GM12878 (cell line): ENCODE data around the gene UFC1. TPM values are rescaled to one million over a fixed set of nuclear protein-coding genes. Genes with fewer than 3 reads are reported as not detected.

Experiments used
- ATF7 ChIP-seq: fragments of 450-650 bp; IDR thresholded peaks from 2 replicates; pipeline ENCODE4 v1.6.1; 2016; ENCODE audit warnings: low read depth, mild to moderate bottlenecking
- EGR1 ChIP-seq, 2 experiments: IDR thresholded peaks; 1 replicate in 1 of 2; 2 replicates in 1 of 2; pipeline ENCODE4 v1.6.1; 2011 to 2012; ENCODE audit warnings: low read depth in 2 of 2, low read length in 2 of 2, borderline replicate concordance in 1 of 2, mild to moderate bottlenecking in 1 of 2, moderate library complexity in 1 of 2
- GABPA ChIP-seq: IDR thresholded peaks from 2 replicates; pipeline ENCODE4 v1.6.1; 2014; ENCODE audit warnings: antibody characterized with exemption, low read depth, mild to moderate bottlenecking, inconsistent platforms
- HDAC2 ChIP-seq: fragments of 200-600 bp; sonication (generic); IDR thresholded peaks from 2 replicates; pipeline ENCODE4 v1.6.1; 2017
- MTA2 ChIP-seq: fragments of 450-650 bp; IDR thresholded peaks from 2 replicates; pipeline ENCODE4 v1.6.1; 2016; ENCODE audit warnings: low read depth, mild to moderate bottlenecking, moderate library complexity
- NFYA ChIP-seq: IDR thresholded peaks from 2 replicates; pipeline ENCODE4 v1.6.1; 2011; ENCODE audit warnings: low read depth, mild to moderate bottlenecking, low read length, improper control_type of control experiment, borderline replicate concordance
- SP1 ChIP-seq: IDR thresholded peaks from one replicate; pipeline ENCODE4 v1.6.1; 2011; ENCODE audit warnings: low read depth, low read length
- ZBTB11 ChIP-seq: fragments of 450-650 bp; formaldehyde crosslinking; IDR thresholded peaks from 2 replicates; pipeline ENCODE4 v1.5.0; 2022; ENCODE audit warnings: mild to moderate bottlenecking, missing genetic modification characterization
- polyA plus RNA-seq, 11 experiments: library from polyadenylated mRNA; depleted of rRNA in 4 of 11; unstranded in 6 of 11; stranded (reverse) in 5 of 11; fragments of >200 nt; fragmentation: Nextera tagmentation in 4 of 11; fragmentation: Illumina TruSeq in 1 of 11; extraction: Ambion mirVana in 4 of 11; extraction: Trizol in 1 of 11; gene quantifications; 1 replicate in 1 of 11; 2 replicates in 10 of 11; pipeline versions ENCODE4 v1.2.1 to v1.2.3, GENCODE V29; 2011 to 2016; ENCODE audit warnings: inconsistent platforms in 2 of 11, missing spikeins in 2 of 11, low read depth in 1 of 11
- total RNA-seq, 4 experiments: library from RNA; depleted of rRNA in 3 of 4; stranded (reverse); fragments of >200 nt in 3 of 4; fragmentation: Illumina TruSeq in 1 of 4; extraction: Trizol in 1 of 4; gene quantifications; 2 replicates each; pipeline versions ENCODE4 v1.2.1 to v1.2.3, GENCODE V29; 2013 to 2021
- TF ChIP-seq, protein P1 (sequence below): fragments of 450-650 bp; IDR thresholded peaks from 2 replicates; pipeline ENCODE4 v1.6.1; 2018; ENCODE audit warnings: mild to moderate bottlenecking, low read depth, moderate library complexity; ENCODE audit not compliant: partially characterized antibody
- TF ChIP-seq, protein P2 (sequence below): IDR thresholded peaks from 2 replicates; pipeline ENCODE4 v1.6.1; 2011; ENCODE audit warnings: low read depth, low read length, improper control_type of control experiment, borderline replicate concordance

Gene UFC1
- total and polyA plus RNA-seq, 10 of the 15 experiments (the other 5 are each of a cell fraction or from before 2014, with no cell fraction given) = 95.9 to 239 (median 151) TPM

- no peak for TF ChIP-seq ZBTB11 (CRISPR knock-in tag)
- no peak for TF ChIP-seq ATF7
- TF ChIP-seq, protein P1, sequence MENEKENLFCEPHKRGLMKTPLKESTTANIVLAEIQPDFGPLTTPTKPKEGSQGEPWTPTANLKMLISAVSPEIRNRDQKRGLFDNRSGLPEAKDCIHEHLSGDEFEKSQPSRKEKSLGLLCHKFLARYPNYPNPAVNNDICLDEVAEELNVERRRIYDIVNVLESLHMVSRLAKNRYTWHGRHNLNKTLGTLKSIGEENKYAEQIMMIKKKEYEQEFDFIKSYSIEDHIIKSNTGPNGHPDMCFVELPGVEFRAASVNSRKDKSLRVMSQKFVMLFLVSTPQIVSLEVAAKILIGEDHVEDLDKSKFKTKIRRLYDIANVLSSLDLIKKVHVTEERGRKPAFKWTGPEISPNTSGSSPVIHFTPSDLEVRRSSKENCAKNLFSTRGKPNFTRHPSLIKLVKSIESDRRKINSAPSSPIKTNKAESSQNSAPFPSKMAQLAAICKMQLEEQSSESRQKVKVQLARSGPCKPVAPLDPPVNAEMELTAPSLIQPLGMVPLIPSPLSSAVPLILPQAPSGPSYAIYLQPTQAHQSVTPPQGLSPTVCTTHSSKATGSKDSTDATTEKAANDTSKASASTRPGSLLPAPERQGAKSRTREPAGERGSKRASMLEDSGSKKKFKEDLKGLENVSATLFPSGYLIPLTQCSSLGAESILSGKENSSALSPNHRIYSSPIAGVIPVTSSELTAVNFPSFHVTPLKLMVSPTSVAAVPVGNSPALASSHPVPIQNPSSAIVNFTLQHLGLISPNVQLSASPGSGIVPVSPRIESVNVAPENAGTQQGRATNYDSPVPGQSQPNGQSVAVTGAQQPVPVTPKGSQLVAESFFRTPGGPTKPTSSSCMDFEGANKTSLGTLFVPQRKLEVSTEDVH = no peak
- TF ChIP-seq NFYA = no peak
- no peak for TF ChIP-seq MTA2
- TF ChIP-seq, protein P2, sequence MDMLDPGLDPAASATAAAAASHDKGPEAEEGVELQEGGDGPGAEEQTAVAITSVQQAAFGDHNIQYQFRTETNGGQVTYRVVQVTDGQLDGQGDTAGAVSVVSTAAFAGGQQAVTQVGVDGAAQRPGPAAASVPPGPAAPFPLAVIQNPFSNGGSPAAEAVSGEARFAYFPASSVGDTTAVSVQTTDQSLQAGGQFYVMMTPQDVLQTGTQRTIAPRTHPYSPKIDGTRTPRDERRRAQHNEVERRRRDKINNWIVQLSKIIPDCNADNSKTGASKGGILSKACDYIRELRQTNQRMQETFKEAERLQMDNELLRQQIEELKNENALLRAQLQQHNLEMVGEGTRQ = no peak
- no peak for TF ChIP-seq HDAC2
- TF ChIP-seq SP1 = no peak
- TF ChIP-seq EGR1 (IDR thresholded peaks at IDR 0.05; ENCODE audit: borderline replicate concordance in 1 of 2, low read depth in 2 of 2, low read length in 2 of 2) = no peak
- TF ChIP-seq GABPA = no peak
- TF ChIP-seq, all 136 proteins: peak for 0
These were observed 10.0 kb downstream of the UFC1 start (continued) for GRCh38 chr1:161163793-161164192.
